Hematopoietic multipotent progenitor cell (in vitro differentiated cells): ENCODE measurements around the gene HEPACAM. TPM values are rescaled to one million over a fixed set of nuclear protein-coding genes. Genes with fewer than 3 reads are reported as not detected.

Experiments used
- DNase-seq, 3 donors: peaks; one replicate each; pipeline ENCODE4 v3.0.0-alpha.2; 2011 to 2015; ENCODE audit warnings: low read depth in 2 of 3, low spot score in 2 of 3
- total RNA-seq: library from RNA; depleted of rRNA; stranded (reverse); fragments of >200 nt; gene quantifications from one replicate; pipeline ENCODE4 v1.2.3, GENCODE V29; 2012

HEPACAM gene
- total RNA-seq, 1 donor, result not detected

- DNase-seq, result no peak
Observed at GRCh38 chr11:124902616-124903015, 33.2 kb downstream of the HEPACAM start.

GRCh38 chr11:124900464-124900863 is 35.4 kb downstream of the HEPACAM start:
- no peak for DNase-seq

- no peak for DNase-seq
Observed at GRCh38 chr11:124899383-124900145, 36.3 kb downstream of the HEPACAM start.

GRCh38 chr11:124898711-124899110 is 37.1 kb downstream of the HEPACAM start:
- DNase-seq, result no peak

GRCh38 chr11:124898263-124898680 is 37.6 kb downstream of the HEPACAM start:
- peak in 1 of 3 donors; percentile 16 for DNase-seq

GRCh38 chr11:124897674-124898262 is 38.1 kb downstream of the HEPACAM start, which contains the start of gene ROBO4:
ROBO4 (minus strand) TSS chr11:124897865; CDS start chr11:124897795, 70 bp downstream.
- peak in 2 of 3 donors; percentile 51 to 62 for DNase-seq

- DNase-seq, result no peak
Observed at GRCh38 chr11:124896821-124897391, 38.9 kb downstream of the HEPACAM start.

- DNase-seq, result no peak
Observed at GRCh38 chr11:124896071-124896750, 39.6 kb downstream of the HEPACAM start.

GRCh38 chr11:124895471-124895971 is 40.3 kb downstream of the HEPACAM start:
- no peak for DNase-seq

- DNase-seq, result no peak
Observed at GRCh38 chr11:124894606-124895430, 41.0 kb downstream of the HEPACAM start.

- DNase-seq, result no peak
Observed at GRCh38 chr11:124893781-124894401, 42.0 kb downstream of the HEPACAM start.

GRCh38 chr11:124892750-124893454 is 42.9 kb downstream of the HEPACAM start:
- DNase-seq, result peak in 2 of 3 donors; percentile 59 to 72

GRCh38 chr11:124892146-124892545 is 43.7 kb downstream of the HEPACAM start:
- no peak for DNase-seq

- no peak for DNase-seq
Observed at GRCh38 chr11:124891373-124891861, 44.4 kb downstream of the HEPACAM start.

GRCh38 chr11:124890683-124891372 is 45.0 kb downstream of the HEPACAM start:
- no peak for DNase-seq

- no peak for DNase-seq
Observed at GRCh38 chr11:124890151-124890550, 45.7 kb downstream of the HEPACAM start.

GRCh38 chr11:124889191-124890091 is 46.4 kb downstream of the HEPACAM start:
- no peak for DNase-seq
